DMS53 treated with DMSO at 0.1 percent for 48 hours (cell line): Measurements from ENCODE around the gene RHEB.

Experiments used
- DNase-seq: peaks from one replicate; lab custom pipeline; 2025; ENCODE audit not compliant: unreplicated experiment; lab: John Stamatoyannopoulos, UW

RHEB gene

GRCh38 chr7:151435103-151435916 is 84.4 kb downstream of the RHEB start:
- DNase-seq, result no peak

- DNase-seq, result no peak
Observed at GRCh38 chr7:151434549-151434948, 85.1 kb downstream of the RHEB start.

- DNase-seq, result no peak
Observed at GRCh38 chr7:151433721-151434400, 85.8 kb downstream of the RHEB start.

GRCh38 chr7:151432658-151433521 is 86.8 kb downstream of the RHEB start:
- DNase-seq, result no peak

GRCh38 chr7:151431768-151432311 is 87.9 kb downstream of the RHEB start:
- DNase-seq, result no peak

GRCh38 chr7:151431281-151431767 is 88.4 kb downstream of the RHEB start:
- DNase-seq, result no peak

GRCh38 chr7:151430391-151431205 is 89.1 kb downstream of the RHEB start:
- DNase-seq, result no peak

- peak; percentile 96 for DNase-seq
Observed at GRCh38 chr7:151429560-151430331, 89.9 kb downstream of the RHEB start.

GRCh38 chr7:151429237-151429559 is 90.5 kb downstream of the RHEB start:
- no peak for DNase-seq

- no peak for DNase-seq
Observed at GRCh38 chr7:151428378-151429236, 91.1 kb downstream of the RHEB start.

GRCh38 chr7:151427705-151428377 is 91.9 kb downstream of the RHEB start:
- DNase-seq, result peak; percentile 83

- no peak for DNase-seq
Observed at GRCh38 chr7:151426904-151427704, 92.6 kb downstream of the RHEB start.

- no peak for DNase-seq
Observed at GRCh38 chr7:151426441-151426903, 93.2 kb downstream of the RHEB start.

GRCh38 chr7:151425670-151426440 is 93.8 kb downstream of the RHEB start:
- DNase-seq, result no peak

- no peak for DNase-seq
Observed at GRCh38 chr7:151424799-151425198, 94.9 kb downstream of the RHEB start.

GRCh38 chr7:151423936-151424335 is 95.8 kb downstream of the RHEB start:
- DNase-seq, result no peak
